Kidney tubule cell (primary cell): ENCODE results near the gene ZNF276.

Experiments
- DNase-seq: peaks from one replicate; pipeline ENCODE4 v3.0.0-alpha.2; 2018; ENCODE audit warnings: low spot score

ZNF276 gene

GRCh38 chr16:89716493-89716892, 4.8 kb upstream of the ZNF276 start:
- DNase-seq, result no peak

DNA sequence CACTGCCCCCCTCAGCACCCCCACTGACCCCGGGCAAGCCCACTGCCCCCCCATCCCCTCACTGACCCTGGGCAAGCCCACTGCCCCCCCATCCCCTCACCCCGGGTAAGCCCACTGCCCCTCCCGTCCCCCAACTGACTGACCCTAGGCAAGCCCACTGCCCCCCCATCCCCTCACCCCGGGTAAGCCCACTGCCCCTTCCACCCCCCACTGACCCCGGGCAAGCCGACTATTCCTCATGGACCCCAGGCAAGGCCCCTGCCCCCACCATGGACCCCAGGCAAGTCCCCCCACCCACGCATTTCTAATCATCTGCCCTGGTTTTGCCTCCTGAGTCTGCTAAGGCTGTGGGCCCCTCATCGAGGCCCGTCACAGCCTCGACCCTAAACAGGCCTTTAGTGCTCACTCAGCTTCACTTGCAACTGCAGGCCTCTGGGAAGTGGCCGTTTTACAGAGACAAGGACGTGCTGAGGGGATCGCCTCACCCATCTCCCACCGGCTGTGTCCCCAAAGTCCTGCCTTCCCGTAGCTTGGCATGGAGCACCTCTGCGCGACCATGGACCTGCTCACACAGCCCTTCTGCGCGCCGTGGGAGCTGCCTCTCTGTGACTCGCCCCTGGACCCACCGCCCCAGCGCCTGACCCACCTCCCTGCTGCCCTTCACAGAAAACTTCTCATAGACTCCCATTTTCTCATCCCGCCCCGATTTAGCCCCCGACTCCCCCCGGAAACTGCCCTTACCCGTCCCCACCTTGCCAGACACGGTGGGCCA, 4.2 kb upstream of the ZNF276 start:
- no peak for DNase-seq

DNA sequence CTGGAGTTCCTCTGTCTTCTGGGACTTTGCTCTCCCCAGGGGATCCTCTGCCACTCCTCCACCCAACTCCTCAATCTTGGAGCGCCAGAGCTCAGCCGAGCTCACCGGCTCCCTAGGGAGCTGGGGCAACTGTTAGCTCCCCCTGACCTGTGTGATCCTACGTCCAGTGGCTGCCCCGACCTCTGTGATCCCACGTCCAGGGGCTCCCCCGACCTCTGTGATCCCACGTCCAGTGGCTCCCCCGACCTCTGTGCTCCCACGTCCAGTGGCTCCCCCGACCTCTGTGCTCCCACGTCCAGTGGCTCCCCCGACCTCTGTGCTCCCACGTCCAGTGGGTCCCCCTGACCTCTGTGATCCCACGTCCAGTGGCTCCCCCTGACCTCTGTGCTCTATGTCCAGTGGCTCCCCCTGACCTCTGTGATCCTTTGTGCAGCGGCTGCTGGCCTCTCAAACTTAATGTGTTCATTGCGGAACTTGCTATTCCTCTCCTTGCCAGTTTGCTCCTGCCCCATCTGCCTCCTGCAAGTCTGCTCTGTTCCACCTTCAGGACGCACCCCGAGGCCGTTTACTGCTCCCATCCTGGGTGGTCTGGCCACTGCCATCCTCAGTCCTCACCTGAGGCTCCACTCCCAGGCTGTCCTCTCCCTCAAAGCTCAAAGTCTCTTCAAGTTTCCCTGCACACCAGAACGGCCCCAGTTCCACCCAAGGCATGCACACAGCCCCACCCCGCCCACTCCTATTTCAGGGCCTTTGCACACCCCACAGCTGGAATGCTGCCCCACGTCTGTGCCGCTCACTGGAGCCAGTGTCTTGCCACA, 3.4 kb upstream of the ZNF276 start:
- no peak for DNase-seq

- peak; percentile 42 for DNase-seq
These were observed 855 bp upstream of the ZNF276 start for GRCh38 chr16:89720551-89720812.

DNA sequence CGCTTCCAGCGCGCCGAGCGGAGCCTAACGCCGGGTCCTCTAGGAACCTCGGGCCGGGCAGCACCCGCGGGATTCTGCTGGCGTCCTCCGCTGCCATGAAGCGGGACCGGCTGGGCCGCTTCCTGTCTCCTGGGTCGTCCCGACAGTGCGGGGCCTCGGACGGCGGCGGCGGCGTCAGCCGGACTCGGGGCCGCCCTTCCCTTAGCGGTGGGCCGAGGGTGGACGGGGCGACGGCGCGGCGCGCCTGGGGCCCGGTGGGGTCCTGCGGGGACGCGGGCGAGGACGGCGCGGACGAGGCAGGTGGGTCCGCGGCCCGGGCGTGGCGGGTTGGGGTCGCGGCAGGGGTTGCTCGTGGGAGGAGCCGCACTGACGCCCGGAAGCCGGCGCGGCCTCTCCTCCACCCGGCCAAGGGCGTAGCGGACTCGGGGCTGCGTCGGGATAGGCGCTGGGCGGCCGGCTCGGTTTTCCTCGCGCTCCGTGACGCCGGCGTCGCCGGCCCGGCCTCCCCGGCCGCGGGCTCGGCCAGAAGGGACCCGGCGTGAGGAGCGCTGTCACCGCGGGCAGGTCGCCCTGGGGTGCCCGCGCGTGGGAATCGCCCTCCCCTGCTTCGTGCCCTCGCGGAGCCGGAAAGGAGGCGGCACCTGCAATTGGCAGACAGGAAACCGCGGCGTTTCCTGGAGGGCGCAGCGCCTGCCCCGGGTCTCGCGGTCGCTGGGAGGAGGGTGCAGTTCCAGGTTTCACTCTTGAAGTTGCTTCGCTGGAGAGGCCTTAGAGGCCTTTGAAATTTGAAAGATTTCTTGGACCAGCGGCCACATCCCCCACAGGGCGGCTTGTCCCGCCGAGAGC, 432 bp downstream of the ZNF276 start:
- DNase-seq, result peak; percentile 75

GRCh38 chr16:89722392-89723278, 1.3 kb downstream of the ZNF276 start:
- peak; percentile 76 for DNase-seq

DNA sequence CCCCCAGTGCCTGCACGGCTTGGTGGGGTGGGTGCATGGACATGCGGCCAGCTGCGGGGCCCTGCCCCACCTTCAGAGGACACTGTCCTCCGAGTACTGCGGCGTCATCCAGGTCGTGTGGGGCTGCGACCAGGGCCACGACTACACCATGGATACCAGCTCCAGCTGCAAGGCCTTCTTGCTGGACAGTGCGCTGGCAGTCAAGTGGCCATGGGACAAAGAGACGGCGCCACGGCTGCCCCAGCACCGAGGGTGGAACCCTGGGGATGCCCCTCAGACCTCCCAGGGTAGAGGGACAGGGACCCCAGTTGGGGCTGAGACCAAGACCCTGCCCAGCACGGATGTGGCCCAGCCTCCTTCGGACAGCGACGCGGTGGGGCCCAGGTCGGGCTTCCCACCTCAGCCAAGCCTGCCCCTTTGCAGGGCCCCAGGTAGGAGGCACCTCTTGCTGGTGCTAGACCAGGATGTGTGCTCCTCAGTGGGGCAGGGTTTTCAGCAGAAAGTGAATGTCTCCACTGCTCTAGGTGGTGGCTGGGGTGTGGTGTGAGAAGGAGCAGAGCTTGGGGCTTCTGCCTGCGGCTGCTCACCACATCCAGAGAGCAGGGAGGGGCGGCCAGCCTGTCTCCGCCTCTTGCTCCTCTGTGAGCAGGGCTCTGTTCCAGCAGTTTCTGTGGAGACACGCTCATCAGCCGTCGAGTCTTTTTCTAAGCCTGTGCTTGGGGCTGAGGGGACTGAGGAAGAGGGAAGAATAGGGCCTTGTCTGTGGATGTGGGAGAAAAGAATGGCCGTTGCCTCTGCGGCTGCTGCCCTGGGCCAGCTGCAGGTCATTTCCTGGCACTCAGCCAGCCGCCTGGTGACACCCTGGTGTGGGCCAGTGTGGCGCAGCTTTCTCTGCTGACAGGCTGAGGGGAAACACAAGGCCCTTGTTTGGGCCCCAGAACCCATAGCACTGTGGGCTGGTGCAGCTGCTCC, 2.2 kb downstream of the ZNF276 start:
- no peak for DNase-seq

GRCh38 chr16:89727406-89728120, 6.2 kb downstream of the ZNF276 start:
- DNase-seq, result no peak

GRCh38 chr16:89729293-89729692, 8.0 kb downstream of the ZNF276 start:
- no peak for DNase-seq

GRCh38 chr16:89729863-89730593, 8.7 kb downstream of the ZNF276 start:
- no peak for DNase-seq

GRCh38 chr16:89730610-89731234, 9.4 kb downstream of the ZNF276 start:
- DNase-seq, result no peak

GRCh38 chr16:89732142-89732917, 11.0 kb downstream of the ZNF276 start:
- no peak for DNase-seq

- DNase-seq, result no peak
These were observed 11.5 kb downstream of the ZNF276 start for GRCh38 chr16:89732918-89733242.

DNA sequence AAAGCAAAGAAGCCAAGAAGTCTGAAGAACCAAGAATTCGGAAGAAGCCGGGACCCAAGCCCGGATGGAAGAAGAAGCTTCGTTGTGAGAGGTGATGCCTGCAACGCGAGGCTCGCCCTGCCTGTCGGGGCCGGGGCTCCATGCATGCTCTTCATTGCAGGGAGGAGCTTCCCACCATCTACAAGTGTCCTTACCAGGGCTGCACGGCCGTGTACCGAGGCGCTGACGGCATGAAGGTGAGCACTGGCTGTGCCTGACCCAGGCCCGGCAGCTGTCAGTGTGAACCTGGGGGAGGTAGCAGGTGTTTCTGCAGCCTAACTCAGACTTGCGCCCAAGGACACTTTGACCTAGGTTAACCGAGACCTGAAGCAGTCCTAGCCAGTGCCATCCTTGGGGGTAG, 12.0 kb downstream of the ZNF276 start:
- no peak for DNase-seq

GRCh38 chr16:89733792-89734191, 12.5 kb downstream of the ZNF276 start:
- no peak for DNase-seq

GRCh38 chr16:89736554-89736953, 15.2 kb downstream of the ZNF276 start:
- DNase-seq, result no peak

GRCh38 chr16:89737341-89738071, 16.2 kb downstream of the ZNF276 start:
- no peak for DNase-seq

DNA sequence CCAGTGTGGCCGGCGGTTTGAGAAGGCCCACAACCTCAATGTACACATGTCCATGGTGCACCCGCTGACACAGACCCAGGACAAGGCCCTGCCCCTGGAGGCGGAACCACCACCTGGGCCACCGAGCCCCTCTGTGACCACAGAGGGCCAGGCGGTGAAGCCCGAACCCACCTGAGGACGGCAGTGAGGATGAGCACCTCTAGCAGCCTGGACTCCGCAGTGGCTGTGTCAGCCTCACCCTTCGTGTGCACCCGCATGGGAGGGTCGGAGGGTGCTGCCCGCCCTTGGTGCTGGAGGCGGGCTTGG, 16.7 kb downstream of the ZNF276 start:
- DNase-seq, result no peak
